GM12874 (cell line): ENCODE results near the gene BMP2K.

Experiments used
- CTCF ChIP-seq: IDR thresholded peaks from 2 replicates; pipeline ENCODE4 v1.5.1; 2011; ENCODE audit warnings: low read depth, mild to moderate bottlenecking, control low read depth, low read length, moderate library complexity; ENCODE audit not compliant: insufficient read depth

Gene BMP2K

GRCh38 chr4:78960926-78961325, 184.8 kb downstream of the BMP2K start:
- TF ChIP-seq CTCF, result no peak
